GM06990 (cell line): ENCODE data around the gene NPR2.

Experiments
- DNase-seq: peaks from one replicate; pipeline ENCODE4 v3.0.0-alpha.2; 2011; ENCODE audit not compliant: insufficient read length; ENCODE audit errors: extremely low read depth
- H3K27me3 ChIP-seq: replicated peaks from 2 replicates; pipeline ENCODE4 v1.6.0; 2011; ENCODE audit warnings: low read length; ENCODE audit not compliant: control insufficient read depth, insufficient read depth
- H3K36me3 ChIP-seq: 2 replicates; pipeline ENCODE4 v1.5.1; 2011; ENCODE audit warnings: low read length; ENCODE audit not compliant: control insufficient read depth, insufficient read depth
- H3K4me3 ChIP-seq: replicated peaks from 2 replicates; pipeline ENCODE4 v1.5.1; 2011; ENCODE audit warnings: low read depth, mild to moderate bottlenecking, control low read depth, low read length
- TF ChIP-seq, protein P1 (sequence below): IDR thresholded peaks from 2 replicates; pipeline ENCODE4 v1.5.1; 2011; ENCODE audit warnings: low read length, control low read depth, mild to moderate bottlenecking, inconsistent platforms; ENCODE audit not compliant: insufficient read depth, poor library complexity, severe bottlenecking

The NPR2 gene

GRCh38 chr9:35754264-35754663 is 37.1 kb upstream of the NPR2 start, which contains the start of gene MSMP:
TSS of gene MSMP (minus strand) at chr9:35754276. CDS start at chr9:35754129, 147 bp downstream.
- TF ChIP-seq, protein P1, sequence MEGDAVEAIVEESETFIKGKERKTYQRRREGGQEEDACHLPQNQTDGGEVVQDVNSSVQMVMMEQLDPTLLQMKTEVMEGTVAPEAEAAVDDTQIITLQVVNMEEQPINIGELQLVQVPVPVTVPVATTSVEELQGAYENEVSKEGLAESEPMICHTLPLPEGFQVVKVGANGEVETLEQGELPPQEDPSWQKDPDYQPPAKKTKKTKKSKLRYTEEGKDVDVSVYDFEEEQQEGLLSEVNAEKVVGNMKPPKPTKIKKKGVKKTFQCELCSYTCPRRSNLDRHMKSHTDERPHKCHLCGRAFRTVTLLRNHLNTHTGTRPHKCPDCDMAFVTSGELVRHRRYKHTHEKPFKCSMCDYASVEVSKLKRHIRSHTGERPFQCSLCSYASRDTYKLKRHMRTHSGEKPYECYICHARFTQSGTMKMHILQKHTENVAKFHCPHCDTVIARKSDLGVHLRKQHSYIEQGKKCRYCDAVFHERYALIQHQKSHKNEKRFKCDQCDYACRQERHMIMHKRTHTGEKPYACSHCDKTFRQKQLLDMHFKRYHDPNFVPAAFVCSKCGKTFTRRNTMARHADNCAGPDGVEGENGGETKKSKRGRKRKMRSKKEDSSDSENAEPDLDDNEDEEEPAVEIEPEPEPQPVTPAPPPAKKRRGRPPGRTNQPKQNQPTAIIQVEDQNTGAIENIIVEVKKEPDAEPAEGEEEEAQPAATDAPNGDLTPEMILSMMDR: no peak
- Histone ChIP-seq H3K36me3 (peaks cover 17% of the 10 kb centered on the region), H3K4me3 (no peak within 1 kb of the TSS), H3K27me3 (no peaks in the 10 kb centered on the region)
- no peak for DNase-seq

DNA sequence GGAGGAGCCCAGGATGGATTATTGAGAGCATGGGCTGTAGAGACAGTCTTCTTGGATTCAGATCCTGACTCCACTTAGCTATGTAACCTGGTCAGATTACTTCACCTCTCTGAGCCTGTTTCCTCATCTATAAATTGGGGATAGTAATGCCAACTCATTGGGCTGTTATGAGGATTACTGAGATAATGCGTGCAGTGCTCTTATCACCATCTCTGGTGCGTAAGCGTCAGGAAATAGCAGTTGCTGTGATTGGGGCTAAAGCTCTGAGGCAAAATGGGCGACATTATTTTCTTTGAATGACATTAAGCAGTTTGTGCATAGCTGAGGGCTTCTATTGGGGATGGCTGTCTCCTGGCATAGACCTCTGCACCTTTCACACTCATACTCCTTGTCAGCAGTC is 36.3 kb upstream of the NPR2 start:
- TF ChIP-seq, protein P1: no peak
- no peaks in the 10 kb centered on the region for H3K27me3 ChIP-seq
- H3K4me3 ChIP-seq: no peak overlapping the region
- DNase-seq: no peak
- peaks cover 17% of the 10 kb centered on the region for H3K36me3 ChIP-seq

GRCh38 chr9:35756275-35757225 is 34.8 kb upstream of the NPR2 start:
- H3K27me3 ChIP-seq: no peaks in the 10 kb centered on the region
- peak; percentile 84 for DNase-seq
- peak overlapping the region; percentile 88 for H3K4me3 ChIP-seq
- TF ChIP-seq, protein P1: peak; percentile 95
- peaks cover 13% of the 10 kb centered on the region for H3K36me3 ChIP-seq

DNA sequence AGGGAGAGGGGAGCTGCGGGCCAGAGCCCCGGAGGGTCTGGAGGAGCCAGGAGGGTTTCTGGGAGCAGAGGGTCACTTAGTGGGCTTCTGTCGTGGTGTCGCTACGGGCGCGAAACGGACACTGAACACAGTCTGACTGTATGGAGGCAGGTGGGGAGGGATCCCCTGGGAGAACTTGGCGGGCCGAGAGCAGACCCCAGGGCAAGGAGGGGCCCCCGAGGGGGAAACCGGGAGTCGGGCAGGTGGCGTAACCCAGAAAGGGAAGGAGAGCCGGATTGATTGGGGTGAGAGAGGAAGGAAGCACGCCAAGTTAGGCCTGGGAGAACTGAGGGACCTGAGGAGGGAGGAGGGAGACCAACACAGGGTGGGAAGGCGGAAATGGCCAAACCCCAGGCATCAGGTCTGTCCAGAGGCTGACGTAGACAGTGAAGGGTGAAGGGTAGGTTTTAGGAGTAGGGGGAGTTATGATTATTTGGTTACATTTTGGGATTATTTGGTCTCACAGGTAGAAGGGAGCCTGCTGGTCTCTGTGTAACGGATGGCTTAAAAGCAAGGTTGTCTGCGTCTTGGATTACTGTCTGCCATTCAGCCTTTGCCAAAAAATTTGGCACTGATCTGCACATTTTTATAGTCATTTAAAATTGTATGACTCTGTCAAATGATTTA is 34.0 kb upstream of the NPR2 start:
- peak overlapping the region; percentile 88 for H3K4me3 ChIP-seq
- DNase-seq: no peak
- peaks cover 9% of the 10 kb centered on the region for H3K36me3 ChIP-seq
- no peaks in the 10 kb centered on the region for H3K27me3 ChIP-seq
- TF ChIP-seq, protein P1: no peak

- TF ChIP-seq, protein P1: no peak
- H3K4me3 ChIP-seq: peak overlapping the region; percentile 88
- no peaks in the 10 kb centered on the region for H3K27me3 ChIP-seq
- peaks cover 7% of the 10 kb centered on the region for H3K36me3 ChIP-seq
- no peak for DNase-seq
Observed at GRCh38 chr9:35757892-35758275, 33.5 kb upstream of the NPR2 start.
